HG02571 (cell line): ENCODE measurements around the gene APOA4.

Source experiments
- ATAC-seq: cut with Tn5 transposase; IDR thresholded peaks from one replicate; pipeline ENCODE4 v1.9.1; 2021; ENCODE audit warnings: mild to moderate bottlenecking, moderate library complexity; ENCODE audit not compliant: unreplicated experiment

APOA4 gene

GRCh38 chr11:116830184-116830912 lies 7.2 kb upstream of the APOA4 start:
- no peak for ATAC-seq

- ATAC-seq: no peak
These were observed 6.5 kb upstream of the APOA4 start, which contains the start of gene APOC3 for GRCh38 chr11:116829525-116830183. Gene APOC3 (plus strand): TSS chr11:116829907. CDS start chr11:116830583, 676 bp downstream.

GRCh38 chr11:116828632-116829524 lies 5.8 kb upstream of the APOA4 start:
- ATAC-seq: no peak

GRCh38 chr11:116827461-116827860 lies 4.4 kb upstream of the APOA4 start:
- no peak for ATAC-seq

GRCh38 chr11:116826751-116827431 lies 3.8 kb upstream of the APOA4 start:
- ATAC-seq: no peak

GRCh38 chr11:116825854-116826750 lies 3.0 kb upstream of the APOA4 start:
- no peak for ATAC-seq

GRCh38 chr11:116825434-116825833 lies 2.3 kb upstream of the APOA4 start:
- no peak for ATAC-seq

GRCh38 chr11:116822575-116822974 lies 529 bp downstream of the APOA4 start:
- no peak for ATAC-seq

- no peak for ATAC-seq
These were observed 1.8 kb downstream of the APOA4 start for GRCh38 chr11:116821050-116821918.

GRCh38 chr11:116819049-116819448 lies 4.1 kb downstream of the APOA4 start:
- ATAC-seq: no peak

- no peak for ATAC-seq
These were observed 8.6 kb downstream of the APOA4 start for GRCh38 chr11:116814502-116814901.

- ATAC-seq: no peak
These were observed 9.2 kb downstream of the APOA4 start for GRCh38 chr11:116813781-116814471.

GRCh38 chr11:116813170-116813569 lies 9.9 kb downstream of the APOA4 start:
- ATAC-seq: no peak

- ATAC-seq: no peak
These were observed 11.0 kb downstream of the APOA4 start for GRCh38 chr11:116812109-116812508.

- ATAC-seq: no peak
These were observed 11.9 kb downstream of the APOA4 start for GRCh38 chr11:116811194-116811593.

GRCh38 chr11:116808262-116809175 lies 14.6 kb downstream of the APOA4 start:
- no peak for ATAC-seq

- ATAC-seq: no peak
These were observed 15.4 kb downstream of the APOA4 start for GRCh38 chr11:116807601-116808261.
